HG03045 (cell line): Measurements from ENCODE around the gene OR2A25.
"Not testable (repeated sequence)": the region's sequence is repeated elsewhere in the genome, so short reads cannot be mapped to it uniquely, and the experiment has no call there.

Source experiments
- ATAC-seq: cut with Tn5 transposase; IDR thresholded peaks from one replicate; pipeline ENCODE4 v1.9.1; 2021; ENCODE audit warnings: mild to moderate bottlenecking, moderate library complexity; ENCODE audit not compliant: unreplicated experiment

The OR2A25 gene

GRCh38 chr7:144069511-144069910, at the start of gene OR2A25:
OR2A25 (plus strand) TSS chr7:144069811; CDS start chr7:144074220, 4,409 bp downstream.
- ATAC-seq, result no peak

DNA sequence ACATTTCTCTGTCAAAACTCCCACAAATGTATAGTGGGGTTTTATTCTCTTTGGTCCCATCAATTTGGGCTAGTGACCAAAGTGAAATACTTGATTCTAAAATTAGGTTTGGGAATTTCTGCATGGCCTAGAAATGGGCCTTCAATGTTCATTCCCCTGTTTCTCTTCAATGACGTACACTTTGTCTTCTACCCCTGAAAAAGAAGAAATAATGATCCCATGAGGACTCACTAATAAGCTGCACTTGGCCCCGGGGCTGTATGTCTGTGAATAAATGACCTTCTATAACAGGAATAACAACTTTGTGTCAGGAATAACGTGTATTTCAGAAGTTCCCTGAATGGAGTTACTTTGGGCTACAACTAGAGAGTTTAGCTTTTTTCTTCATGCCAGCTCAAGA, 49.3 kb upstream of the OR2A25 start:
- no peak for ATAC-seq

DNA sequence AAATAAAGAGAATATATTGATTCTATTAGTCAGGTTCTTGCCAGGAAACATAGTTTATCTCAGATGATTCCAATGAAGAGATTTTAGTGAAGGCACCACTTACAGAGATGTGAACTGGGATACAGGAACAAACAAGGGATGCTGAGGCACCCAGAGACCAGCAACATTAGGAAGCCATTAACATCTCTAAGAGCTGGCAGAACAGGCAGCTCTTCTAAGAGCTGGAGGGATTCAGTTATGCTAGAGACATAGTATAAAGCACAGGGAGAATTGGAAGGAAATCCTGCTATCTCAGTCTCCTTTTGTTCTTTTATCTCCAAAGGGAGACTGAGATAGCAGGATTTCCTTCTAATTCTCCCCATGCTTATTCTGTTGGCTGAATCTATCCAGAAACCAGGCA, 47.4 kb upstream of the OR2A25 start:
- no peak for ATAC-seq

DNA sequence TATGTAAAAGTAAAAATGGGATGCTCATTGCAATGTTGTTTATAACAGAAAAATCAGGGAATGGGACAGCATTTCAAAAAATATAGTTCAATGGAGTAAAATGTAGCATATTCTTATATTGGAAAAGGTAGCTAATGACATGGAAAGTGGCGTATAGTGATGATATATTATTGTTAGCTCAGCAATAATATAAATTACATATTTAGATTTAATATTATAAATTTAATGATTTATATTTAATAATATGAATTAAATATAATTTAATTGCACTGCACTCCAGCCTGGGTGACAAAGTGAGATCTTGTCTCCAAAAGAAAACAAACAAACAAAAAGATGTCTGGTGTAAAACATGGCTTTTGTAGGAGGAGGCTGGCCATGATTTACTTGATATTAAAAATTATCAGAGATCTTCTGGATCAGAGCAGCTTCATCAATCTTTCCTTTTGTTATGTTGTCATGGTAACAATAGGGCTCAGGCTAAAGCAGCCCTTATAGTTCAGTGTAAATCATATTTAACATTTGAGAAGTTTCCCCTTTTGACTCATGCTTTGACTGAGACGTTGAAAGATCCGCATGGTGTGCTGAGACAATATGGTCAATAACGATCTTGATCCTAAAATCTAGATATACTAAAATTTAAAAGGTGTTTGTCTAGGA, 46.3 kb upstream of the OR2A25 start:
- no peak for ATAC-seq

- no peak for ATAC-seq
Observed at GRCh38 chr7:144024213-144024612, 45.4 kb upstream of the OR2A25 start.

- no peak for ATAC-seq
Observed at GRCh38 chr7:144026203-144026883, 43.3 kb upstream of the OR2A25 start.

- no peak for ATAC-seq
Observed at GRCh38 chr7:144027070-144027469, 42.5 kb upstream of the OR2A25 start.

DNA sequence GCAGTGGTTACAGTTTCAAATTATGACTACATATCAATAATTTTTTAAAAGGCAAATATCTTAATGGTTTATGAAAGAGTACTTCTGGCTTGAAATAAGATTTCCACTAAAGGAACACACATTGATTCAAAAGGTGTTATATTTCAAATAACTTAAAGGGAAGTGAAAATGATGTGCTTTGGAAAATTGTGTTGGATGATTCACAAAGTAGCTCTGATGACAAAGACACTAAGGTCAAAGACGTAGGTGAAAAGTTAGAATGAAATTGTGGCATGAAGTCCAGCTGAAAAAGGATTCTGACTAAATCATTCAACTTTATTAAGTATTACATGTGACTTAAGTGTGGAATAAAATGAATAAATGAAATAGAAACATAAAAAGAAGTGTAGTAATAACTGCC, 41.6 kb upstream of the OR2A25 start:
- no peak for ATAC-seq

DNA sequence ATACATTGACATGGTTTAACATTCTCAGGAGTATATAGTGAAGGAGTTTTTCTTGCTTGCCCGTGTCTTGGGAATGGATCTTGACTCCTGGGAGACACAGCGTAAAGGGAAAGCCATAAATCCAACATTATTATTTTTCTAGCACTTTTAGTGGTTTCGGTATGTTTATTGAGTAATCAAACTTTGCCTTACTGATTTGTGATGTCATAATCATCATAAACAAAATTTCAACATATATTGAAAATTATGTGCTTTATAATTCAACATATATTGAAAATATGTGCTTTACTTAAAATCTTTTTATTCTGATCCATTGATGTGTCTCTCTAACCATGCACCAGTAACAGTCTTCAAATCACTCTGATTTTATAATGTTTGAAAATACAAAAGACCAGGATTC, 41.1 kb upstream of the OR2A25 start:
- ATAC-seq, result no peak

- ATAC-seq, result no peak
Observed at GRCh38 chr7:144032516-144032915, 37.1 kb upstream of the OR2A25 start.

- no peak for ATAC-seq
Observed at GRCh38 chr7:144032985-144033709, 36.5 kb upstream of the OR2A25 start.

GRCh38 chr7:144035385-144035784, 34.2 kb upstream of the OR2A25 start:
- no peak for ATAC-seq

- no peak for ATAC-seq
Observed at GRCh38 chr7:144036302-144036885, 33.2 kb upstream of the OR2A25 start.

DNA sequence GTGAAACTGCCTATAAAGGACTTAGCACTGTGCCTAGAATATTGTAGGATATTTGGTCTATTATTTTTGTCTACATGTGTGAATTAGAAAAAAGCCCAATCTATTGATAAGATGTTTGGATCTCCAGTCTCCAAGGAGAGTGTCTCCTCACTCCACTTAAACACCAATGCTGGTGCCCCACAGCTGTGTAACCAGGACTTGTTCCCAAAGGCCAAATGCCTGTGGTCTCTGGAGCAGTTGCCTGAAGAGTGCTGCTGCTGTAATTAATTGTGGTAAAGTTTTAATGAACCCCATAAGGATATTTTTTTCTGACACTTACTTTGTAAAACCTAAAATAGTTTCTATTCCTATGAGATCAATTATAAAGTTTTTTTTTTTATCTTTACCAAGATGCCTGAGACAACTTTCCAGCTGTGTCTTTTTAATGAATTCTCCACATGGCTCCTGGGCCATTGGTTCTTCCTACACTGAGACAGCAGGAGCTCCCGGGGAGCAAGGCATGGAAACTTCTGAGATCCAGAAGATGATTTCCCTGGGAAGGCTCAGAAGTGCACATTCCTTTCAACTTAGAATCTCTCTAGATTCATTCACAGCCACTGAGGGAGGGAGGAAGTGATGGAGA, 32.1 kb upstream of the OR2A25 start:
- no peak for ATAC-seq

- ATAC-seq, result no peak
Observed at GRCh38 chr7:144038887-144039286, 30.7 kb upstream of the OR2A25 start.

DNA sequence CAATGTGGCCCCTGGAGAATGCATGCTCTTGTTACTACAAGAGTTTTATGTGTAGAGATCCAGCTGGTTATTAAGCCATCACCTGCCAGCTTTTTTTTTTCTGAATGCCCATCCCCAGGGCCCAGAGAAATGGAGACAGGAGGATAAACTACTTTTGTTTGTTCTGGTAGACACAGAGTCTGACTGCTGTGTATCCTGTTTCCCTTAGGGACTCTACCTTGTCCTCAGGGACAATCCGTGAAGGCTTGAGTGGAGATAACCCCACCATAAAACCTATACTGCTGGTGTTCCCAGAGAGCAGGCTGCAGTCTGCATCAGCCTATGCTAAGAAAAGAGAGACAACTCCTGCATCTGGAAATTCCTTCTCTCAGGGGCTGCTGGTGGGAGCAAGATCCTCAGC, 21.0 kb upstream of the OR2A25 start, which contains the start of gene OR2A5:
OR2A5 (plus strand) TSS at position 301 of the 400 bp plus-strand sequence. CDS start 1,454 bp downstream, outside the sequence.
- ATAC-seq, result no peak

- ATAC-seq, result no peak
Observed at GRCh38 chr7:144049491-144049890, 20.1 kb upstream of the OR2A25 start.

GRCh38 chr7:144050093-144050492, 19.5 kb upstream of the OR2A25 start:
- no peak for ATAC-seq

DNA sequence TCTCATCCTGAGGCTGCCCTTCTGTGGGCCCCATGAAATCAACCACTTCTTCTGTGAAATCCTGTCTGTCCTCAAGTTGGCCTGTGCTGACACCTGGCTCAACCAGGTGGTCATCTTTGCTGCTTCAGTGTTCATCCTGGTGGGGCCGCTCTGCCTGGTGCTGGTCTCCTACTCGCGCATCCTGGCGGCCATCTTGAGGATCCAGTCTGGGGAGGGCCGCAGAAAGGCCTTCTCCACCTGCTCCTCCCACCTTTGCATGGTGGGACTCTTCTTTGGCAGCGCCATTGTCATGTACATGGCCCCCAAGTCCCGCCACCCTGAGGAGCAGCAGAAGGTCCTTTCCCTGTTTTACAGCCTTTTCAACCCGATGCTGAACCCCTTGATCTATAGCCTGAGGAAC, 18.7 kb upstream of the OR2A25 start:
- not testable (repeated sequence) for ATAC-seq

GRCh38 chr7:144057954-144058353, 11.7 kb upstream of the OR2A25 start:
- no peak for ATAC-seq

DNA sequence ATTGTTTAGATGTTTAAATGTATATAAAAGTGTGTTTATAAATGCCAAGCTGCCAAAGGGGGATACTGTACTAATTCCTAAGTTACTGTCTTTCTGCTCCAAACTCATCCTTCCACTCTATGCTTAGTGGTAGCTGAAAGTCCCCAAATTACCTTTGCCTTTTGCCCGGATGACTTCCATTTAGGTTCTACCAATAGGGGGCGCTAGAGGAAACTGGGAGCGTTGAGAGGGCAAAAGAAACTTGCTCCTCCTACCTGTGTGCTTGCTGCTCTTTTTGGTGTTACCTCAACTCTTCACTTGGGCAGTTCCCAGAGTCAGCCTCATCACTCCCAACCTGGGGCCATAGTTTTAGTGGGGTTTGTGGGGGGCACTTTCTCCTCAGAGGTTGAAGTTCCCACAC, 5.9 kb upstream of the OR2A25 start:
- ATAC-seq, result no peak
